Stimulated activated memory B cell treated with anti-CD40 and anti-IgM and Interleukin-4, amounts not matched to agents 10 μg/mL and 1 μg/mL and 100 μg/mL, for 72 hours (primary cell): ENCODE data around the gene RPS14.

ENCODE experiments used
- ATAC-seq: fragments of 150-1000 bp; cut with Tn5 transposase; 2 replicates; pipeline ENCODE4 v1.10.0; 2021
- H3K27ac Mint-ChIP-seq: one replicate; pipeline ENCODE4 v1.8.0; 2022; ENCODE audit warnings: mild to moderate bottlenecking, mixed read lengths
- H3K27me3 Mint-ChIP-seq: one replicate; pipeline ENCODE4 v1.8.0; 2022; ENCODE audit warnings: mixed read lengths
- H3K36me3 Mint-ChIP-seq: one replicate; pipeline ENCODE4 v1.8.0; 2022; ENCODE audit warnings: mixed read lengths
- H3K4me1 Mint-ChIP-seq: one replicate; pipeline ENCODE4 v1.8.0; 2022; ENCODE audit warnings: mixed read lengths
- H3K4me3 Mint-ChIP-seq: one replicate; pipeline ENCODE4 v1.8.0; 2022; ENCODE audit warnings: mild to moderate bottlenecking, moderate library complexity, mixed read lengths
- H3K9me3 Mint-ChIP-seq: one replicate; pipeline ENCODE4 v1.8.0; 2022; ENCODE audit warnings: mixed read lengths

The RPS14 gene

GRCh38 chr5:150449517-150450339 is at the start of gene RPS14:
Gene RPS14 (minus strand): TSS chr5:150449739. CDS start chr5:150447733, 2,006 bp downstream.
- peak; percentile 97 for ATAC-seq
- Mint-ChIP-seq H3K36me3 (peaks cover 45% of the 10 kb centered on the region), H3K4me3 (peak within 1 kb of the TSS; percentile 98), H3K27me3 (no peaks in the 10 kb centered on the region), H3K4me1 (peaks cover 32% of the 10 kb centered on the region), H3K9me3 (no peaks in the 10 kb centered on the region), H3K27ac (peak within 1 kb of the TSS; percentile 98)

DNA sequence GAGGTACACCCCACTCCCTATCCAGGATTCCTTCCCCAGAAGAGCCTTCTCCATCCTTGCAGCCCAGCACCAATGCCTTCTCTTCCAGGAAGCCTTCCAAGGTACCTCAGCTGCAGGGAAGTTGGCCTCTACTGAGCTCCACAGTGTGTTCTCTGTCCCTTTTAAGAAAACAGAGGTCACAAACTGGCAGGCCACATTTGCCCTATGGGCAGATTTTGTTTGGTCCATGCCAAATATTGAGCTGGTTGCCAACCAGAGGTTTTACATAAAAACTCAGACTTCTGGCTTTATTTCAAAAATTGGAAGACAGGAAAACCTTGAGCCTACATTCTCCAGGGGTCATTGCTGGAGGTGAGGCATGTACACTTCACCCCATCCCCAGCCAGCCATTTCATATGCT is 49.4 kb upstream of the RPS14 start:
- H3K4me3 Mint-ChIP-seq, result no peak overlapping the region
- H3K9me3 Mint-ChIP-seq, result no peaks in the 10 kb centered on the region
- H3K27me3 Mint-ChIP-seq, result no peaks in the 10 kb centered on the region
- ATAC-seq, result no peak
- peak overlapping the region; percentile 13 for H3K27ac Mint-ChIP-seq
- H3K4me1 Mint-ChIP-seq, result peaks cover 34% of the 10 kb centered on the region
- peaks cover 15% of the 10 kb centered on the region for H3K36me3 Mint-ChIP-seq

GRCh38 chr5:150498501-150498900 is 49.0 kb upstream of the RPS14 start:
- no peak for ATAC-seq
- Mint-ChIP-seq H3K27me3 (no peaks in the 10 kb centered on the region), H3K36me3 (peaks cover 15% of the 10 kb centered on the region), H3K4me1 (peaks cover 34% of the 10 kb centered on the region), H3K4me3 (no peak overlapping the region), H3K27ac (peak overlapping the region; percentile 13), H3K9me3 (no peaks in the 10 kb centered on the region)

DNA sequence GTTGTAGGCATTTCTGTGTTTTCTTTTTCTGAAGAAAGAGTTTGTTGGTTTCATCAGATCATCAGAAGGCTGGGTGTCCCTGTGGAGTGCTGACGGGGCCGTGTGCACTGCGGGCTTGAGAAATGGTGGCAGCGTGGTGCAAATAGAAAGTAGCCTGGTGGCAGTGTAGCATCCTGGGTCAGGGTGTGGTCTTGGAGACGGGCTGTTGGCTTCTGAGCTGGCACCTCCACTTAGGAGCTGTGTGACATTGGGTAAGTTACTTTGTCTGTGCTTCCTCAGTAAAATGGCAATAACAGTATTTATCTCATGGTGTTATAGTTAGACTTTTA is 48.4 kb upstream of the RPS14 start:
- Mint-ChIP-seq H3K27ac (no peak overlapping the region), H3K27me3 (no peaks in the 10 kb centered on the region)

GRCh38 chr5:150497274-150497988 is 47.9 kb upstream of the RPS14 start:
- no peak overlapping the region for H3K4me3 Mint-ChIP-seq
- H3K27me3 Mint-ChIP-seq, result no peaks in the 10 kb centered on the region
- H3K36me3 Mint-ChIP-seq, result peaks cover 15% of the 10 kb centered on the region
- H3K9me3 Mint-ChIP-seq, result no peaks in the 10 kb centered on the region
- H3K4me1 Mint-ChIP-seq, result peaks cover 34% of the 10 kb centered on the region
- ATAC-seq, result no peak
- no peak overlapping the region for H3K27ac Mint-ChIP-seq

More for the DNA sequence above, 48.4 kb upstream of the RPS14 start:
- peaks cover 34% of the 10 kb centered on the region for H3K4me1 Mint-ChIP-seq
- H3K36me3 Mint-ChIP-seq, result peaks cover 15% of the 10 kb centered on the region
- ATAC-seq, result no peak
- H3K4me3 Mint-ChIP-seq, result no peak overlapping the region
- no peaks in the 10 kb centered on the region for H3K9me3 Mint-ChIP-seq

- H3K27ac Mint-ChIP-seq, result no peak overlapping the region
- H3K9me3 Mint-ChIP-seq, result no peaks in the 10 kb centered on the region
- peaks cover 36% of the 10 kb centered on the region for H3K4me1 Mint-ChIP-seq
- H3K36me3 Mint-ChIP-seq, result peaks cover 18% of the 10 kb centered on the region
- no peaks in the 10 kb centered on the region for H3K27me3 Mint-ChIP-seq
- H3K4me3 Mint-ChIP-seq, result no peak overlapping the region
- ATAC-seq, result no peak
Measured at GRCh38 chr5:150496534-150496933, 47.0 kb upstream of the RPS14 start.

DNA sequence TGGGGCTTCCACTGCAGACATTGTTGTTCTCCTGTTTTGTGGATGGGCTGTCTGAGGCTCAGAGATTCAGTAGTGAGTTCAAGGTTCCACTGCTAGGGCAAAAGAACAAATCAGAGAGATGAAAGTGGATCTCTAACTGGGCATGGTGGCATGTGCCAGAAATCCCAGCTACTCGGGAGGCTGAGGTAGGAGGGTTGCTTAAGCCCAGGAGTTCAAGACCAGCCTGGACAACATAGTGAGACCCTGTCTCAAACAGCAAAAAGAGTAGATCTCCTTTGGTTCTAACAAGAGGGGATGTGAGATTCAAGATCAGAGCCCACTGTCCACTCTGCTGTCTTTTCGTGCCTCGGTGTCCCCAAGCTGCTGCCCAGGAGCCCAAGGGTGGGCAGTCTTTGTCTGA is 46.6 kb upstream of the RPS14 start:
- no peak for ATAC-seq
- Mint-ChIP-seq H3K4me1 (peaks cover 39% of the 10 kb centered on the region), H3K27me3 (no peaks in the 10 kb centered on the region), H3K27ac (no peak overlapping the region), H3K36me3 (peaks cover 14% of the 10 kb centered on the region), H3K4me3 (no peak overlapping the region), H3K9me3 (no peaks in the 10 kb centered on the region)

- Mint-ChIP-seq H3K9me3 (no peaks in the 10 kb centered on the region), H3K36me3 (peaks cover 5% of the 10 kb centered on the region), H3K4me1 (peaks cover 54% of the 10 kb centered on the region), H3K4me3 (no peak overlapping the region), H3K27me3 (no peaks in the 10 kb centered on the region), H3K27ac (peak overlapping the region; percentile 62)
- no peak for ATAC-seq
Measured at GRCh38 chr5:150492621-150493020, 43.1 kb upstream of the RPS14 start.

DNA sequence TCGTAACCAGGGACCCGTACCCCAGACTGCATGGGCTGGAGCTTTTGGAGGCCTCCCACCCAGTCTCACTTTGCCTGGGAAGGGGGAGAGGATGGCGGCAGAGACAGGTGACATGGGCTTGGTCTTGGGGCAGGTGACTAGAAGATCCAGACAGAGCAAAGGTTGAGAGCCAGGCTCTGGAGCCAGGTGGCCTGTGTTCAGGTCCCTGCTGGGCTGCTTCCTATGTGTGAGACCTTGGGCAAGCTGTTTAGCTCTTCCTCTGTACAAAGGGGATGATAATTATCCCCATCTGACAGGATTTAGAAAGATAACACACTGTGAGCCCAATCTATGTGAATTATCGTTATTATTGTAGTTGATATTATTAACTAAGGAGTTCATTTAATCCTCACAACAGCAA is 42.3 kb upstream of the RPS14 start:
- Mint-ChIP-seq H3K36me3 (peaks cover 5% of the 10 kb centered on the region), H3K9me3 (no peaks in the 10 kb centered on the region), H3K27ac (peak overlapping the region; percentile 62), H3K4me3 (no peak overlapping the region), H3K4me1 (peaks cover 56% of the 10 kb centered on the region), H3K27me3 (no peaks in the 10 kb centered on the region)
- ATAC-seq, result no peak

- no peaks in the 10 kb centered on the region for H3K27me3 Mint-ChIP-seq
- peaks cover 5% of the 10 kb centered on the region for H3K36me3 Mint-ChIP-seq
- H3K9me3 Mint-ChIP-seq, result no peaks in the 10 kb centered on the region
- H3K27ac Mint-ChIP-seq, result peak overlapping the region; percentile 62
- H3K4me1 Mint-ChIP-seq, result peaks cover 56% of the 10 kb centered on the region
- H3K4me3 Mint-ChIP-seq, result no peak overlapping the region
- ATAC-seq, result no peak
Measured at GRCh38 chr5:150490754-150491153, 41.2 kb upstream of the RPS14 start.

DNA sequence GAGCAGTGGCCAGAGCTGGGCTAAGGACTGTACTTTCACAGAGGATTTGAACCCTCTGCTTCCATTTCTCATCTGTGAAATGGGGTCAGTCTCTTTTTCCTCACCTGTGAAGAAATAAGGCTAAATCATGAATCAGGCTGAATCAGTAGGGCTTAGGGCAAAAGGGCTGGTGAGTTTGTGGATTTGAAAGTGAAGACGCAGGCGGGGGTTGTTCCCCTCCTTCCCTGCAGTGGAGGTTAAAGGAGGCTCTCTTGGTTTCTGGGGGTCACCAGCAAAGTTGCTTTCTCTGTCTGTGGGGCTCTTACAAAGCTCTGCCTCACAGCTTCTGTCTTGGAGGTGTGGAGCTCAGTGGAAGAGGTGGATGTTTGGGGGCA is 40.7 kb upstream of the RPS14 start:
- Mint-ChIP-seq H3K36me3 (peaks cover 5% of the 10 kb centered on the region), H3K4me1 (peaks cover 56% of the 10 kb centered on the region), H3K9me3 (no peaks in the 10 kb centered on the region), H3K4me3 (peak overlapping the region; percentile 35), H3K27me3 (no peaks in the 10 kb centered on the region), H3K27ac (peak overlapping the region; percentile 62)
- no peak for ATAC-seq

DNA sequence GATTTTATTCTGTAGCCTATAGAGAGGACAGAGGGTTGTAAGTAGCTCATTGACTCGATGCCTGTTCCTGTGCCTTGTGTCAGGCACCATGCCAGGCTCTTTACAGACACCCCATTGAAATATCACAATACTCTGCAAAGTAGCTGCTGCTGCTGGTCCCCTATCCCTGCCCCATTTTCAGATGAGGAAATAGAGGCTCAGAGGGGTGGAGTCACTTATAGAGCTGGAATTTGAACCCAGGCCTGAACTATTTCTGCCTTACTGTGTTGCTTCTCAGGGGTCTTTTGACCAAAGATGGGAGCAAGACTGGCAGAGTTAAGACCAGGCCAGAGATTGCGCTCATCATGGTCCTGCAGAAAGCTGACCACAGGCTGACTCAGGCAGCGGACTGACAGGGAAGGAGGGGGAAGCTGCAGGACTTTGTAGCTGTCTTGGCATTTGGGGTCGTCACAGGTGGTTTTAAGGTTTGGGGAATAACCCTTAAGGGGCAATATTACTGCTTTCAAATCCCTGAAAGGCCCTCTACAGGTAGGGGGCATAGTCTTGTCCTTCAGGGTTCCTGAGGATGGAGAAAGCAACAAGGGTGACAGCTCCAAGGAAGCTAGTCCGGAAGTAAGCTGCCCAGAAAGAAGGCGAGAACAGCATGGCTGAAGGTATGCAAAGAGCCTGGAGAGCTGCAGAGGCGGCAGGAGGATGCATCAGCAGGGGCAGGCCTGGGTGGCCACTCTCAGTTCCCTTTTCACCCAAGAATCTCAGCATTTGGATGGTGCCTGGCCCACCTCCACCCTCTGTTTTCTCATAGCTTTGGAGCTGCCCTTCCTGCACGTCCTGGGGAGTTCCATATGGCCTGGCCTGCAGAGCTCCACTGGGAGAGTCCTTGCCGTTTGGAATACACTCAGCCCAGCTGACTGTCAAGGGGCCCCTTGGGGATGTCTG is 40.1 kb upstream of the RPS14 start:
- Mint-ChIP-seq H3K4me3 (peak overlapping the region; percentile 35), H3K27ac (peak overlapping the region; percentile 62), H3K9me3 (no peaks in the 10 kb centered on the region), H3K4me1 (peaks cover 56% of the 10 kb centered on the region), H3K27me3 (no peaks in the 10 kb centered on the region), H3K36me3 (peaks cover 5% of the 10 kb centered on the region)
- peak; percentile 89 for ATAC-seq

DNA sequence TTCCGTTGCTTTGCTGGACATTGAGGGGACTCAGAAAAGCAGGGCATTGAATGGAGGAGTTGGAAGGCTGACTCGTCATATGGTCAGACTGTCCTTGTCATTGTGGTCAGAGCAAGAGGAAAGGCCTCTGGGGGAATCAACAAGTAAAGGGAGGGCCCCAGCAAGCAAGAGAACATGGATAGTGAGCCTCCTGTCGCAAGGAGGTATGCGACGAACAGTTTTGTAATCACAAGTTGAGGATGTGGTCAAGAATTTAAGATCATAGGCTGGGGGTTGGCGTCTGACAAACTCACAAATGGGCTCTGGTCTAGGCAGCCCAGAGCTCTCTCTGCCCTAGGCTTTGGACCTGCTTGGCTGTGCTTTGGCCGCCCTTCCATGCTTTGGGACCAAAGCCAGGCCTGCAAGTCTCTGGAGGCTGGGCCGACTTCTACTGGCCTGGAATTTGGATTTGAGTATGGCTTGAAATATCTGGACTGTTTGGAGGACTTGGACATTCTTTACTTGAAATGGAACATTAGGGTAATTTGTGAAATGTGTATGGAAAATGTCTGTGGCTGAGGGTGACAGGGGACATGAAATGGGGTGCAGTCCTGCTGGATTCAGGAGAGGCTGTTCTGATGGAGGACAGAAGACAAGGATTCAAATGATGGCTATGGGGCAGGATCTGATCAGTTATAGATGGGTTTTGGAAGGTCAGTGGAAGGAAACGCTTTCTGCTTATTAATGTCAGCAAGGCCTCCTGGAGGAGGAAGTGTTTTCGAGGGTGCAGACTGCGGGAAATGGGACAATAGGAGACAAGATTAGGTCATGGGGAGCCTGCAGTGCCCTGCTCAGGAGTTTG is 39.2 kb upstream of the RPS14 start:
- Mint-ChIP-seq H3K27me3 (no peaks in the 10 kb centered on the region), H3K9me3 (no peaks in the 10 kb centered on the region), H3K27ac (peak overlapping the region; percentile 62), H3K36me3 (peaks cover 5% of the 10 kb centered on the region), H3K4me3 (no peak overlapping the region), H3K4me1 (peaks cover 56% of the 10 kb centered on the region)
- ATAC-seq, result no peak

DNA sequence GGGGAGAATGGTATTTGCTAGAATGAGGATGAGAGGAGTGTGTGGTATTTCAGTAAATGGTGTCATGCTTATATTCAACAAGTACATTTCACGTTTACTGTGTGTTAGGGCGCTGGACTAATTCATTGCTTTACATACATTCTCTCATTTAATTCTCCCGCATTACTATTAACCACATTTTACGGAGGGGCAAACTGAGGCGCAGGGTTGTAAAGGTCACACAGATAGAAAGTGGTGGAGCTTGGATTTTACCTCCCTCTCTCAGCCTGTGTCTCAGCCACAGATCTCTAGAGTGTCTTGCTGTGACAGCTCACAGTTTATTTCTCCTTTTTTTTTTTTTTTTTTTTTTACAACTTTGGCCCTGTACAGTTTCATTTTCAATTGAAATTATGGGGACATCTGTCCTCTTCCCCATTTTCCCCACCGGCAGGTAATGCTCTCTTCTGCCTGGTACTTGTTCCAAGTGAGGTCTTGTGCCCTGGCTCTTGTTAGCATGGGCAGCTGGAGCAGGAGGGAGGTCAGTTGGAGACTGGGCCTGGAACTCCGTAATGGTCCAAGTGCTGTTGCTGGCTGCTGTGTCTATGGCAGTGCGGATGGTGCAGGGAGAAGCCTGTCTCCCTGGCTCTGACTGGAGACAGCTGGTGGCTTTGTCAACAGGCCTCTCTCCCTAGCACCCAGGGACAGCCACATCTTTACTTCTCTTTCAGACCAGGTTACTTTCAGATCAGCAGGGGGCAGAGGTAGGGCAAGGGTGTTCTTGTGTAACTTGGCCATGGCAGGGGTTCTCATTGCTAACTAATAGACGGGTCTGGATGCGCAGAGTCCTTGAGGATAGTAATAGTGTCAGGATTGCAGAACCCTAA is 37.9 kb upstream of the RPS14 start:
- Mint-ChIP-seq H3K4me1 (peaks cover 55% of the 10 kb centered on the region), H3K9me3 (no peaks in the 10 kb centered on the region), H3K27ac (peak overlapping the region; percentile 62), H3K36me3 (peaks cover 5% of the 10 kb centered on the region), H3K4me3 (peak overlapping the region; percentile 67), H3K27me3 (no peaks in the 10 kb centered on the region)
- ATAC-seq, result peak; percentile 46
